Measurements from ENCODE around the gene HOXB13. TPM values are rescaled to one million over a fixed set of nuclear protein-coding genes. Genes with fewer than 3 reads are reported as not detected.

HOXB13 gene
- not detected for total RNA-seq

GRCh38 chr17:48728232-48729231, at the start of gene HOXB13:
Gene HOXB13 (minus strand): TSS chr17:48728750. CDS start chr17:48728593, 157 bp downstream.
- no peaks in the 10 kb centered on the region for H3K36me3 ChIP-seq (ENCODE audit: control insufficient read depth in 3 of 3, insufficient read depth in 3 of 3, low read length in 3 of 3)
- peak within 1 kb of the TSS; percentile 30 to 54 (median 43) for H3K4me3 ChIP-seq (ENCODE audit: low read length in 3 of 3)
- peaks cover 10 to 33% (median 13%) of the 10 kb centered on the region in 3 donors for H3K4me1 ChIP-seq (ENCODE audit: control insufficient read depth in 3 of 3, insufficient read depth in 3 of 3, low read length in 3 of 3)
- no peaks in the 10 kb centered on the region for H3K9me3 ChIP-seq (ENCODE audit: control insufficient read depth in 3 of 3, low read length in 3 of 3)
- H3K9ac ChIP-seq (ENCODE audit: low read depth in 1 of 3, low read length in 3 of 3), result peak within 1 kb of the TSS in 1 of 3 donors; percentile 45
- H3K27ac ChIP-seq (ENCODE audit: low read depth, low read length), result no peak within 1 kb of the TSS
- H3K27me3 ChIP-seq (ENCODE audit: control insufficient read depth in 3 of 3, insufficient read depth in 3 of 3, low read length in 3 of 3), result peaks cover 91 to 97% (median 96%) of the 10 kb centered on the region in 3 donors

GRCh38 chr17:48776602-48777001, 48.1 kb upstream of the HOXB13 start:
- H3K4me3 ChIP-seq (ENCODE audit: low read length in 3 of 3), result no peak overlapping the region
- H3K27ac ChIP-seq (ENCODE audit: low read depth, low read length), result no peak overlapping the region
- H3K9me3 ChIP-seq (ENCODE audit: control insufficient read depth in 3 of 3, low read length in 3 of 3), result no peaks in the 10 kb centered on the region
- peaks cover 0 to 13% (median 0%) of the 10 kb centered on the region in 3 donors for H3K27me3 ChIP-seq (ENCODE audit: control insufficient read depth in 3 of 3, insufficient read depth in 3 of 3, low read length in 3 of 3)
- H3K9ac ChIP-seq (ENCODE audit: low read depth in 1 of 3, low read length in 3 of 3), result no peak overlapping the region
- no peaks in the 10 kb centered on the region for H3K36me3 ChIP-seq (ENCODE audit: control insufficient read depth in 3 of 3, insufficient read depth in 3 of 3, low read length in 3 of 3)
- H3K4me1 ChIP-seq (ENCODE audit: control insufficient read depth in 3 of 3, insufficient read depth in 3 of 3, low read length in 3 of 3), result no peaks in the 10 kb centered on the region

- no peak overlapping the region for H3K27ac ChIP-seq (ENCODE audit: low read depth, low read length)
- H3K9ac ChIP-seq (ENCODE audit: low read depth in 1 of 3, low read length in 3 of 3), result no peak overlapping the region
- H3K4me1 ChIP-seq (ENCODE audit: control insufficient read depth in 3 of 3, insufficient read depth in 3 of 3, low read length in 3 of 3), result no peaks in the 10 kb centered on the region
- H3K9me3 ChIP-seq (ENCODE audit: control insufficient read depth in 3 of 3, low read length in 3 of 3), result no peaks in the 10 kb centered on the region
- no peaks in the 10 kb centered on the region for H3K36me3 ChIP-seq (ENCODE audit: control insufficient read depth in 3 of 3, insufficient read depth in 3 of 3, low read length in 3 of 3)
- H3K27me3 ChIP-seq (ENCODE audit: control insufficient read depth in 3 of 3, insufficient read depth in 3 of 3, low read length in 3 of 3), result peaks cover 8 to 22% (median 15%) of the 10 kb centered on the region in 3 donors
- no peak overlapping the region for H3K4me3 ChIP-seq (ENCODE audit: low read length in 3 of 3)
Measured at GRCh38 chr17:48773245-48773644, 44.7 kb upstream of the HOXB13 start.

GRCh38 chr17:48770954-48771353, 42.4 kb upstream of the HOXB13 start:
- Histone ChIP-seq H3K9me3 (ENCODE audit: control insufficient read depth in 3 of 3, low read length in 3 of 3) (no peaks in the 10 kb centered on the region), H3K36me3 (ENCODE audit: control insufficient read depth in 3 of 3, insufficient read depth in 3 of 3, low read length in 3 of 3) (no peaks in the 10 kb centered on the region), H3K4me1 (ENCODE audit: control insufficient read depth in 3 of 3, insufficient read depth in 3 of 3, low read length in 3 of 3) (no peaks in the 10 kb centered on the region), H3K9ac (ENCODE audit: low read depth in 1 of 3, low read length in 3 of 3) (no peak overlapping the region), H3K4me3 (ENCODE audit: low read length in 3 of 3) (no peak overlapping the region), H3K27ac (ENCODE audit: low read depth, low read length) (no peak overlapping the region), H3K27me3 (ENCODE audit: control insufficient read depth in 3 of 3, insufficient read depth in 3 of 3, low read length in 3 of 3) (peaks cover 8 to 22% (median 15%) of the 10 kb centered on the region in 3 donors)

- no peaks in the 10 kb centered on the region for H3K9me3 ChIP-seq (ENCODE audit: control insufficient read depth in 3 of 3, low read length in 3 of 3)
- H3K4me1 ChIP-seq (ENCODE audit: control insufficient read depth in 3 of 3, insufficient read depth in 3 of 3, low read length in 3 of 3), result no peaks in the 10 kb centered on the region
- H3K27ac ChIP-seq (ENCODE audit: low read depth, low read length), result no peak overlapping the region
- no peak overlapping the region for H3K9ac ChIP-seq (ENCODE audit: low read depth in 1 of 3, low read length in 3 of 3)
- no peak overlapping the region for H3K4me3 ChIP-seq (ENCODE audit: low read length in 3 of 3)
- peaks cover 8 to 30% (median 22%) of the 10 kb centered on the region in 3 donors for H3K27me3 ChIP-seq (ENCODE audit: control insufficient read depth in 3 of 3, insufficient read depth in 3 of 3, low read length in 3 of 3)
- H3K36me3 ChIP-seq (ENCODE audit: control insufficient read depth in 3 of 3, insufficient read depth in 3 of 3, low read length in 3 of 3), result no peaks in the 10 kb centered on the region
Measured at GRCh38 chr17:48769009-48769675, 40.6 kb upstream of the HOXB13 start.

DNA sequence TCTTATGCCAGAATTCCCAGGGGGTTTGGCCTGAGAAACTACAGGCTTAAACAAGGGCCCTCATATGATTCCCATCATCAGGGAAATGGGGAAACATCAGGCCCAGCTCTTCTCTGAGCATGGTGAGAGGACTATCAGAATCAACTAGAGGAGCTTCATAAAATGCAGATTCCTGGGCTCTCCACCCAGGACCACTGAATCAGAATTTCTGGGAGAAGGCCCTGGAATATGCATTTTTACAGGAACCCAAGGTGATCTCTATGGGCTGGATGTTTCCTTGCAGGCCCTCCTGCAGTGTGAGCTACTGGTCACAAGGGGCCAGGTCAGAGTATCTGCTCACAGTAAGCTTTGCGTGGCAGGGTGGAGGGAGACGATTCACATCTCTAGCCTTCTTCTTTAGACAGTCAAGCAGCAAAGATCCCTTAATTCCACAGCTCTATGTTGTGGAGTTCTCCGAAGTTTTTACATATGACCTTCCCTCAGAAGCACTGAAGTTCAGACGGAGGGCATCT, 38.8 kb upstream of the HOXB13 start:
- Histone ChIP-seq H3K27me3 (ENCODE audit: control insufficient read depth in 3 of 3, insufficient read depth in 3 of 3, low read length in 3 of 3) (peaks cover 15 to 46% (median 32%) of the 10 kb centered on the region in 3 donors), H3K9ac (ENCODE audit: low read depth in 1 of 3, low read length in 3 of 3) (no peak overlapping the region), H3K36me3 (ENCODE audit: control insufficient read depth in 3 of 3, insufficient read depth in 3 of 3, low read length in 3 of 3) (no peaks in the 10 kb centered on the region), H3K4me1 (ENCODE audit: control insufficient read depth in 3 of 3, insufficient read depth in 3 of 3, low read length in 3 of 3) (no peaks in the 10 kb centered on the region), H3K27ac (ENCODE audit: low read depth, low read length) (no peak overlapping the region), H3K4me3 (ENCODE audit: low read length in 3 of 3) (no peak overlapping the region), H3K9me3 (ENCODE audit: control insufficient read depth in 3 of 3, low read length in 3 of 3) (no peaks in the 10 kb centered on the region)

DNA sequence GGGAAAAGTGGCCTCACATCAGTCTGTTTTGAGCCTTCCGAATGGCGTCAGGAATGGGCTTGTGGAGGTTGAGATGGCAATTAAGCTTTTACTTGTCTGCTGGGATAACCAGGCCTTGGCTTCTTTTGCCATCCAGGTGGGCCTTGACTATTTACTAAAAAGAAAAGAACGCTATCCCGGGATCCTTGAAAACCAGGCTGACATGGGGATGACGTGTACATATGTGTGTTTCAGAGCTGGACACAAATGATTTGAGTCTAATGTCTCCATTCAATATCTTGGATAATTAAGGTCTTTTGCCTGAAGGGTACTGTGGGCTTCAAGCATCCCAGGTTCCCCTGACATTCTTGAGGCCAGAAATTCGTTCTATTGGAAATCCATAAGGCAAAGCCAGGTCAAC, 32.6 kb upstream of the HOXB13 start:
- H3K27ac ChIP-seq (ENCODE audit: low read depth, low read length), result no peak overlapping the region
- H3K9ac ChIP-seq (ENCODE audit: low read depth in 1 of 3, low read length in 3 of 3), result no peak overlapping the region
- no peaks in the 10 kb centered on the region for H3K4me1 ChIP-seq (ENCODE audit: control insufficient read depth in 3 of 3, insufficient read depth in 3 of 3, low read length in 3 of 3)
- no peaks in the 10 kb centered on the region for H3K9me3 ChIP-seq (ENCODE audit: control insufficient read depth in 3 of 3, low read length in 3 of 3)
- H3K27me3 ChIP-seq (ENCODE audit: control insufficient read depth in 3 of 3, insufficient read depth in 3 of 3, low read length in 3 of 3), result peaks cover 43 to 68% (median 61%) of the 10 kb centered on the region in 3 donors
- no peak overlapping the region for H3K4me3 ChIP-seq (ENCODE audit: low read length in 3 of 3)
- H3K36me3 ChIP-seq (ENCODE audit: control insufficient read depth in 3 of 3, insufficient read depth in 3 of 3, low read length in 3 of 3), result no peaks in the 10 kb centered on the region

GRCh38 chr17:48760411-48760810, 31.9 kb upstream of the HOXB13 start:
- Histone ChIP-seq H3K27ac (ENCODE audit: low read depth, low read length) (no peak overlapping the region), H3K36me3 (ENCODE audit: control insufficient read depth in 3 of 3, insufficient read depth in 3 of 3, low read length in 3 of 3) (no peaks in the 10 kb centered on the region), H3K4me3 (ENCODE audit: low read length in 3 of 3) (no peak overlapping the region), H3K27me3 (ENCODE audit: control insufficient read depth in 3 of 3, insufficient read depth in 3 of 3, low read length in 3 of 3) (peaks cover 50 to 68% (median 64%) of the 10 kb centered on the region in 3 donors), H3K4me1 (ENCODE audit: control insufficient read depth in 3 of 3, insufficient read depth in 3 of 3, low read length in 3 of 3) (no peaks in the 10 kb centered on the region), H3K9ac (ENCODE audit: low read depth in 1 of 3, low read length in 3 of 3) (no peak overlapping the region), H3K9me3 (ENCODE audit: control insufficient read depth in 3 of 3, low read length in 3 of 3) (no peaks in the 10 kb centered on the region)

DNA sequence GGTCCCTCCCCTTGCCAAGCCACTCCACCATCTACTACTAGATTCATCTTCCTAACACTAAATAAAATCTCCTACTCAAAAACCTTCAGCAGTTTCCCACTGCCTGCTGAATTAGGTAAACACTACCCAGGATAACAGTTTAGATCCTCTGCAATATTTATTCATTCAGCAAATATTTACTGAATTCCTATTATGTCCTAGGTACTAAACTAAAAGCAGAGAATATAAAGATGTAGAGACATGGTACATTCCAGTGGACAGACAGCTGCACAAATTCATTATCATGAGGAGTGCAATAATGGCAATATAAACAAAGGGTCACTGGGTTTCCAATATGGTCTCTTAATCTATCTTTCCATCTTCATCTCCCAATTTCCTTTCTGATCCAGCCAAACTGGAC, 30.7 kb upstream of the HOXB13 start:
- no peak overlapping the region for H3K4me3 ChIP-seq (ENCODE audit: low read length in 3 of 3)
- peaks cover 3 to 8% (median 6%) of the 10 kb centered on the region in 3 donors for H3K4me1 ChIP-seq (ENCODE audit: control insufficient read depth in 3 of 3, insufficient read depth in 3 of 3, low read length in 3 of 3)
- H3K27ac ChIP-seq (ENCODE audit: low read depth, low read length), result no peak overlapping the region
- no peak overlapping the region for H3K9ac ChIP-seq (ENCODE audit: low read depth in 1 of 3, low read length in 3 of 3)
- H3K9me3 ChIP-seq (ENCODE audit: control insufficient read depth in 3 of 3, low read length in 3 of 3), result no peaks in the 10 kb centered on the region
- no peaks in the 10 kb centered on the region for H3K36me3 ChIP-seq (ENCODE audit: control insufficient read depth in 3 of 3, insufficient read depth in 3 of 3, low read length in 3 of 3)
- H3K27me3 ChIP-seq (ENCODE audit: control insufficient read depth in 3 of 3, insufficient read depth in 3 of 3, low read length in 3 of 3), result peaks cover 61 to 78% (median 73%) of the 10 kb centered on the region in 3 donors

Data from skeletal muscle tissue (tissue), 4 donors.